Body of pancreas (tissue), 4 donors: ENCODE data around the gene GLI3. TPM values are rescaled to one million over a fixed set of nuclear protein-coding genes. Genes with fewer than 3 reads are reported as not detected.

Source experiments
- ATAC-seq: fragments of 150-250 bp; one replicate; pipeline ENCODE4 v1.9.1; 2016
- DNase-seq, 4 donors: peaks; one replicate each; pipeline ENCODE4 v3.0.0-alpha.2; 2019
- H3K27ac ChIP-seq, 4 donors: fragments of 200-600 bp; sonication (generic); 1 replicate in 3 of 4; 2 replicates in 1 of 4; pipeline versions ENCODE4 v1.5.1 to v1.6.1; 2016 to 2019; ENCODE audit warnings: mild to moderate bottlenecking in 1 of 4, mixed read lengths in 1 of 4, moderate library complexity in 1 of 4
- H3K27me3 ChIP-seq, 2 donors: fragments of 200-600 bp; sonication (generic); one replicate each; pipeline ENCODE4 v1.6.0; 2016; ENCODE audit warnings: mild to moderate bottlenecking in 1 of 2
- H3K36me3 ChIP-seq, 2 donors: fragments of 200-600 bp; sonication (generic); replicated peaks in 1 of 2; 2 replicates each; pipeline ENCODE4 v1.5.1; 2016; ENCODE audit warnings: low read depth in 2 of 2; ENCODE audit not compliant: insufficient read depth in 1 of 2
- H3K4me1 ChIP-seq: fragments of 200-600 bp; sonication (generic); one replicate; pipeline ENCODE4 v1.6.0; 2016
- H3K4me3 ChIP-seq, 2 donors: fragments of 200-600 bp; sonication (generic); 1 replicate in 1 of 2; 2 replicates in 1 of 2; pipeline ENCODE4 v1.5.1; 2016 to 2019
- H3K9me3 ChIP-seq, 3 donors: fragments of 200-600 bp; sonication (generic); 1 replicate in 2 of 3; 2 replicates in 1 of 3; pipeline ENCODE4 v1.5.1; 2016
- CTCF ChIP-seq, 7 experiments: fragments of 450-650 bp in 4 of 7; fragments of 200-600 bp in 3 of 7; sonication (generic) in 3 of 7; IDR thresholded peaks; one replicate each; pipeline ENCODE4 v1.5.1; 2016 to 2019; ENCODE audit warnings: antibody characterized with exemption in 7 of 7
- POLR2A ChIP-seq, 3 donors: fragments of 450-650 bp; IDR thresholded peaks; one replicate each; pipeline ENCODE4 v1.6.1; 2016; ENCODE audit warnings: antibody characterized with exemption in 3 of 3, mild to moderate bottlenecking in 2 of 3
- WGBS, 2 donors: methylation state at CpG; one replicate each; pipeline ENCODE4 v1.1.5; 2017; 5-methylcytosine and 5-hydroxymethylcytosine counted together
- intact Hi-C: fragments of 100-400 bp; cut with DNase I; formaldehyde crosslinking; loops from one replicate; pipeline ENCODE4 v1.15.1; 2023
- total RNA-seq, 2 donors: library from RNA; depleted of rRNA; stranded (reverse); fragments of >200 nt; gene quantifications; one replicate each; pipeline ENCODE4 v1.1.0, GENCODE V29; 2016

Gene GLI3
- total RNA-seq, 2 donors from 2014 or later, result 1.0 to 2.0 TPM

- Histone ChIP-seq H3K4me1 (peaks cover 12% of the 10 kb centered on the region), H3K27me3 (peaks cover 0 to 10% of the 10 kb centered on the region in 2 donors), H3K27ac (no peak overlapping the region), H3K9me3 (no peaks in the 10 kb centered on the region), H3K4me3 (no peak overlapping the region), H3K36me3 (no peaks in the 10 kb centered on the region)
- ATAC-seq (no peak), DNase-seq (no peak)
- TF ChIP-seq POLR2A (IDR thresholded peaks at IDR 0.05) (no peak), CTCF (IDR thresholded peaks at IDR 0.05) (no peak)
- 60 to 63% methylated on average over 5 of the region's 5 CpGs for WGBS, 2 donors
- intact Hi-C loops, result no loop called here
These were observed 10.6 kb downstream of the GLI3 start for GRCh38 chr7:42226354-42226941.

GRCh38 chr7:42224391-42225003 is 12.5 kb downstream of the GLI3 start:
- Histone ChIP-seq H3K4me3 (no peak overlapping the region), H3K4me1 (peaks cover 12% of the 10 kb centered on the region), H3K9me3 (no peaks in the 10 kb centered on the region), H3K27me3 (peaks cover 0 to 7% of the 10 kb centered on the region in 2 donors), H3K36me3 (no peaks in the 10 kb centered on the region), H3K27ac (no peak overlapping the region)
- intact Hi-C loops, result no loop called here
- WGBS, 2 donors, result 62 to 67% methylated on average over 8 of the region's 8 CpGs
- ATAC-seq, result no peak
- no peak for TF ChIP-seq CTCF (IDR thresholded peaks at IDR 0.05)
- TF ChIP-seq POLR2A (IDR thresholded peaks at IDR 0.05), result no peak
- no peak for DNase-seq

- WGBS, 2 donors, result 38 to 47% methylated on average over 11 of the region's 11 CpGs
- no peak overlapping the region for H3K4me3 ChIP-seq
- H3K27me3 ChIP-seq, result peaks cover 0 to under 1% of the 10 kb centered on the region in 2 donors
- no peak for ATAC-seq
- H3K27ac ChIP-seq, result no peak overlapping the region
- peaks cover 6% of the 10 kb centered on the region for H3K4me1 ChIP-seq
- intact Hi-C loops, result no loop called here
- H3K9me3 ChIP-seq, result no peaks in the 10 kb centered on the region
- TF ChIP-seq CTCF (IDR thresholded peaks at IDR 0.05) (no peak), POLR2A (IDR thresholded peaks at IDR 0.05) (no peak)
- H3K36me3 ChIP-seq, result no peaks in the 10 kb centered on the region
- no peak for DNase-seq
These were observed 14.1 kb downstream of the GLI3 start for GRCh38 chr7:42222891-42223290.

- intact Hi-C loops, result no loop called here
- Histone ChIP-seq H3K36me3 (no peaks in the 10 kb centered on the region), H3K27ac (no peak overlapping the region), H3K4me3 (no peak overlapping the region), H3K27me3 (no peaks in the 10 kb centered on the region), H3K4me1 (no peaks in the 10 kb centered on the region), H3K9me3 (no peaks in the 10 kb centered on the region)
- TF ChIP-seq CTCF (IDR thresholded peaks at IDR 0.05) (no peak), POLR2A (IDR thresholded peaks at IDR 0.05) (no peak)
- WGBS, 2 donors, result 84 to 92% methylated on average over 2 of the region's 2 CpGs
- DNase-seq (no peak), ATAC-seq (no peak)
These were observed 14.9 kb downstream of the GLI3 start for GRCh38 chr7:42222125-42222524.

GRCh38 chr7:42221304-42221703 is 15.7 kb downstream of the GLI3 start:
- intact Hi-C loops, result no loop called here
- H3K4me1 ChIP-seq, result no peaks in the 10 kb centered on the region

More at GRCh38 chr7:42221304-42221703, 15.7 kb downstream of the GLI3 start:
- H3K27me3 ChIP-seq, result no peaks in the 10 kb centered on the region
- H3K9me3 ChIP-seq, result no peaks in the 10 kb centered on the region
- no peak for DNase-seq
- 74 to 76% methylated on average over 5 of the region's 5 CpGs for WGBS, 2 donors
- ATAC-seq, result no peak
- no peak overlapping the region for H3K27ac ChIP-seq
- no peaks in the 10 kb centered on the region for H3K36me3 ChIP-seq
- no peak for TF ChIP-seq POLR2A (IDR thresholded peaks at IDR 0.05)
- no peak for TF ChIP-seq CTCF (IDR thresholded peaks at IDR 0.05)
- H3K4me3 ChIP-seq, result no peak overlapping the region
